Endothelial cell of umbilical vein (primary cell): Measurements from ENCODE around the gene COG5. TPM values are rescaled to one million over a fixed set of nuclear protein-coding genes. Genes with fewer than 3 reads are reported as not detected.

Source experiments
- BruUV-seq: library from RNA; stranded (reverse); fragments of 400-500 nt; replicated peaks from 2 replicates; lab custom pipeline; 2021; lab: Mats Ljungman, UMichigan
- CTCF ChIA-PET: fragments of 300-600, 350-600 bp; sonication (Branson Sonifier 250); formaldehyde crosslinking; loops from one replicate; lab custom pipeline; 2021; ENCODE audit warnings: antibody characterized with exemption, inconsistent platforms; lab: Charles Lee
- POLR2A ChIA-PET: fragments of 300-600, 350-600 bp; sonication (Branson Sonifier 250); formaldehyde crosslinking; loops from one replicate; lab custom pipeline; 2021; ENCODE audit warnings: antibody characterized with exemption, inconsistent platforms; lab: Charles Lee
- DNase-seq: peaks from one replicate; pipeline ENCODE4 v3.0.0-alpha.2; 2011; ENCODE audit warnings: low read depth, low spot score
- FAIRE-seq: peaks from 2 replicates; lab custom pipeline; 2011; peaks lifted over from hg19 to GRCh38; lab: Jason Lieb, UNC
- H2AFZ ChIP-seq: 2 replicates; pipeline ENCODE4 v1.6.0; 2012; ENCODE audit warnings: low read depth, low read length, control low read depth, inconsistent platforms
- H3K27ac ChIP-seq: 2 replicates; pipeline ENCODE4 v1.5.1; 2011; ENCODE audit warnings: low read depth, mild to moderate bottlenecking, control low read depth, low read length, moderate library complexity; ENCODE audit not compliant: insufficient read depth
- H3K27me3 ChIP-seq, 2 experiments: 2 replicates each; pipeline versions ENCODE4 v1.6.0 to v1.6.1; 2011; ENCODE audit warnings: low read length in 2 of 2, mixed read lengths in 1 of 2; ENCODE audit not compliant: control insufficient read depth in 2 of 2, insufficient read depth in 2 of 2
- H3K36me3 ChIP-seq, 2 experiments: 2 replicates in 1 of 2; 3 replicates in 1 of 2; pipeline ENCODE4 v1.5.1; 2011; ENCODE audit warnings: low read length in 2 of 2, mild to moderate bottlenecking in 1 of 2, moderate library complexity in 1 of 2; ENCODE audit not compliant: control insufficient read depth in 2 of 2, insufficient read depth in 2 of 2; ENCODE audit errors: extremely low read depth in 1 of 2
- H3K4me1 ChIP-seq: 3 replicates; pipeline ENCODE4 v1.5.1; 2011; ENCODE audit warnings: mild to moderate bottlenecking, low read length; ENCODE audit not compliant: control insufficient read depth, insufficient read depth; ENCODE audit errors: extremely low read depth
- H3K4me2 ChIP-seq: 2 replicates; pipeline ENCODE4 v1.6.1; 2011; ENCODE audit warnings: low read length, control low read depth, mixed read lengths; ENCODE audit not compliant: insufficient read depth
- H3K4me3 ChIP-seq, 3 experiments: fragments of 200-600 bp in 1 of 3; sonication (generic), shearing (Covaris generic) in 1 of 3; replicated peaks in 1 of 3; 2 replicates each; pipeline ENCODE4 v1.5.1; 2011 to 2016; ENCODE audit warnings: control low read depth in 3 of 3, low read length in 3 of 3, mild to moderate bottlenecking in 2 of 3, inconsistent platforms in 1 of 3, low read depth in 1 of 3, moderate library complexity in 1 of 3; ENCODE audit not compliant: insufficient read depth in 1 of 3
- H3K79me2 ChIP-seq: 2 replicates; pipeline ENCODE4 v1.6.0; 2012; ENCODE audit warnings: low read length, inconsistent platforms; ENCODE audit not compliant: control insufficient read depth, insufficient read depth
- H3K9ac ChIP-seq: replicated peaks from 2 replicates; pipeline ENCODE3; 2011; ENCODE audit warnings: low read length, control low read depth; ENCODE audit not compliant: insufficient read depth; ENCODE audit errors: extremely low read depth
- H3K9me1 ChIP-seq: replicated peaks from 3 replicates; pipeline ENCODE4 v1.6.0; 2011; ENCODE audit warnings: mild to moderate bottlenecking, low read length; ENCODE audit not compliant: control insufficient read depth, insufficient read depth; ENCODE audit errors: extremely low read depth
- H3K9me3 ChIP-seq: replicated peaks from 2 replicates; pipeline ENCODE4 v1.5.1; 2012; ENCODE audit warnings: low read length, inconsistent platforms; ENCODE audit not compliant: control insufficient read depth, insufficient read depth
- H4K20me1 ChIP-seq: replicated peaks from 2 replicates; pipeline ENCODE3; 2011; ENCODE audit warnings: mild to moderate bottlenecking, low read length; ENCODE audit not compliant: control insufficient read depth, insufficient read depth; ENCODE audit errors: extremely low read depth
- EZH2 ChIP-seq: IDR thresholded peaks from 2 replicates; pipeline ENCODE4 v1.6.1; 2012; ENCODE audit warnings: borderline replicate concordance, low read depth, mild to moderate bottlenecking, moderate library complexity, low read length, inconsistent platforms; ENCODE audit not compliant: severe bottlenecking
- FOS ChIP-seq: IDR thresholded peaks from 2 replicates; pipeline ENCODE4 v1.6.1; 2011; ENCODE audit warnings: mild to moderate bottlenecking, low read length, moderate library complexity, borderline replicate concordance; ENCODE audit not compliant: insufficient read depth
- GATA2 ChIP-seq: IDR thresholded peaks from 2 replicates; pipeline ENCODE4 v1.7.0; 2011; ENCODE audit warnings: low read depth, mild to moderate bottlenecking, moderate library complexity, mixed read lengths, low read length; ENCODE audit not compliant: insufficient read length, insufficient read depth
- JUN ChIP-seq: IDR thresholded peaks from 2 replicates; pipeline ENCODE4 v1.6.1; 2011; ENCODE audit warnings: borderline replicate concordance, low read depth; ENCODE audit not compliant: insufficient read length, insufficient read depth
- MYC ChIP-seq: IDR thresholded peaks from one replicate; pipeline ENCODE4 v1.6.1; 2011; ENCODE audit warnings: mild to moderate bottlenecking, low read depth, low read length
- POLR2A ChIP-seq: IDR thresholded peaks from 2 replicates; pipeline ENCODE4 v1.6.1; 2012; ENCODE audit warnings: low read depth, mild to moderate bottlenecking, control low read depth, low read length
- POLR2AphosphoS5 ChIP-seq: IDR thresholded peaks from 2 replicates; pipeline ENCODE4 v1.6.1; 2012; ENCODE audit warnings: low read depth, mild to moderate bottlenecking, control low read depth, low read length, moderate library complexity; ENCODE audit not compliant: insufficient read depth
- dilution Hi-C: fragments of 300-500 bp; cut with MboI; formaldehyde crosslinking; loops from one replicate; pipeline ENCODE4 v1.15.0; 2019; ENCODE audit warnings: low sequenced_read_pairs; ENCODE audit not compliant: extremely low pct_ligation_motif_present
- intact Hi-C: fragments of 100-400 bp; cut with micrococcal nuclease; formaldehyde crosslinking; loops from one replicate; pipeline ENCODE4 v1.10.0; 2022
- polyA plus RNA-seq, 4 experiments: library from polyadenylated mRNA; depleted of rRNA in 3 of 4; stranded (reverse) in 3 of 4; unstranded in 1 of 4; fragments of >200 nt; gene quantifications; 2 replicates each; pipeline versions ENCODE4 v1.2.1 to v1.2.3, GENCODE V29; 2011 to 2012; ENCODE audit warnings: missing spikeins in 1 of 4
- total RNA-seq: library from RNA; stranded (reverse); gene quantifications from 2 replicates; pipeline ENCODE4 v1.2.3, GENCODE V29; 2021
- TF ChIP-seq, protein P1 (sequence below): IDR thresholded peaks from 2 replicates; pipeline ENCODE4 v1.6.1; 2011; ENCODE audit not compliant: insufficient read depth, insufficient read length
- TF ChIP-seq, protein P2 (sequence below), 2 donors: IDR thresholded peaks; 1 replicate in 1 of 2; 2 replicates in 1 of 2; pipeline ENCODE4 v1.5.1; 2011; ENCODE audit warnings: low read length in 2 of 2, mild to moderate bottlenecking in 2 of 2, moderate library complexity in 2 of 2, control low read depth in 1 of 2, inconsistent platforms in 1 of 2, low read depth in 1 of 2; ENCODE audit not compliant: insufficient read depth in 1 of 2; ENCODE audit errors: extremely low read depth in 1 of 2

COG5 gene
- total and polyA plus RNA-seq, 2 donors (not counting 3 experiments of a cell fraction or from before 2014, with no cell fraction given): 18.8 to 45.3 TPM

DNA sequence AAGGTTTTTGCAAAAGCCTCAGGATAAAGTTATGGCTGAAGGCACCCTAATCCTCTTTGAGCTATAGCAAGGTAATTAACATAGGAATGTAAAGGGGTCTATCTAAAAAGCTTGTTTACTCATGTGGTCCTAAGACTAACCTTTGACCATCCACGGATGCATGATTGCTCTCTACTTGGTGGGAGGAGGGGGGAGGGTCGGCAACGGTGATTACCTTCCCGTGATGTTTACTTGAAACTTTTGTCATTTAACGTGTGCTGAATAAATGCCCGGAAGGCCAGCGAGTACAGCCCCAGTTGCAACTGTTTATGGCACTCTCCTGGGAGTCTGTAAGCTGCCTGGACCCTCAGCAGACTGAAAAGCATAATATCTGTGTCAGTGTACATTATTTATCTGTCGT lies 172.8 kb downstream of the COG5 start:
- FAIRE-seq (no peak), DNase-seq (no peak)
- Histone ChIP-seq H3K36me3 (no peaks in the 10 kb centered on the region), H3K9me3 (no peaks in the 10 kb centered on the region), H3K27me3 (no peaks in the 10 kb centered on the region), H2AFZ (no peak overlapping the region), H3K4me1 (peaks cover 10% of the 10 kb centered on the region), H4K20me1 (no peaks in the 10 kb centered on the region), H3K4me3 (no peak overlapping the region), H3K9me1 (no peaks in the 10 kb centered on the region), H3K79me2 (no peaks in the 10 kb centered on the region), H3K4me2 (no peak overlapping the region), H3K27ac (no peak overlapping the region), H3K9ac (no peak overlapping the region)
- CTCF ChIA-PET: no interaction called here
- TF ChIP-seq JUN (no peak), FOS (no peak), EZH2 (no peak)
- POLR2A ChIA-PET: no interaction called here
- intact Hi-C loops (no loop called here), dilution Hi-C loops (no loop called here)
- no TSS peak for BruUV-seq

DNA sequence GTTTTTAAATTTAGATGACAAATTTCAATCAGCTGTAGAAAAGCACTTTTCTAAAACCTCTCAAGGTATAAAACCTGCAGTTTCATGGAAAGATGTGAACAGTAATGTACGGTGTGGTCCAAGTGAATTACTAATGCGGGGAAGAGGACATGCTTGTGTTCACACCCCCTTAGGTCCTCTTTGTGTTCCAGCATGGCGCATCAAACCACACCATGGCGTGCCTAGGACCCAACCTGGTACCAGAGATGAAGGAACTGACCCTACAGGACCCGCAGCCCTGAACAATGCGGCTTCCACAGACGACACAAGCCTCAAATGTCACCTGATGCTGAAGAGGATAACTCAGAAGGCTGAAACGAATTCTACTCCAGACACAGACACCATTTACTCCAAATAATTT lies 175.1 kb downstream of the COG5 start:
- CTCF ChIA-PET: no interaction called here

More for the DNA sequence above, 175.1 kb downstream of the COG5 start:
- dilution Hi-C loops: no loop called here
- no peak overlapping the region for H2AFZ ChIP-seq
- POLR2A ChIA-PET: no interaction called here
- no peaks in the 10 kb centered on the region for H3K9me1 ChIP-seq
- BruUV-seq: no TSS peak
- intact Hi-C loops: no loop called here
- H3K4me1 ChIP-seq: peaks cover 10% of the 10 kb centered on the region
- H3K27ac ChIP-seq: no peak overlapping the region
- TF ChIP-seq, protein P1, sequence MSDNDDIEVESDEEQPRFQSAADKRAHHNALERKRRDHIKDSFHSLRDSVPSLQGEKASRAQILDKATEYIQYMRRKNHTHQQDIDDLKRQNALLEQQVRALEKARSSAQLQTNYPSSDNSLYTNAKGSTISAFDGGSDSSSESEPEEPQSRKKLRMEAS: no peak
- TF ChIP-seq JUN (no peak), POLR2A (no peak), GATA2 (no peak), FOS (no peak), EZH2 (no peak), MYC (no peak), POLR2AphosphoS5 (no peak)
- TF ChIP-seq, protein P2, sequence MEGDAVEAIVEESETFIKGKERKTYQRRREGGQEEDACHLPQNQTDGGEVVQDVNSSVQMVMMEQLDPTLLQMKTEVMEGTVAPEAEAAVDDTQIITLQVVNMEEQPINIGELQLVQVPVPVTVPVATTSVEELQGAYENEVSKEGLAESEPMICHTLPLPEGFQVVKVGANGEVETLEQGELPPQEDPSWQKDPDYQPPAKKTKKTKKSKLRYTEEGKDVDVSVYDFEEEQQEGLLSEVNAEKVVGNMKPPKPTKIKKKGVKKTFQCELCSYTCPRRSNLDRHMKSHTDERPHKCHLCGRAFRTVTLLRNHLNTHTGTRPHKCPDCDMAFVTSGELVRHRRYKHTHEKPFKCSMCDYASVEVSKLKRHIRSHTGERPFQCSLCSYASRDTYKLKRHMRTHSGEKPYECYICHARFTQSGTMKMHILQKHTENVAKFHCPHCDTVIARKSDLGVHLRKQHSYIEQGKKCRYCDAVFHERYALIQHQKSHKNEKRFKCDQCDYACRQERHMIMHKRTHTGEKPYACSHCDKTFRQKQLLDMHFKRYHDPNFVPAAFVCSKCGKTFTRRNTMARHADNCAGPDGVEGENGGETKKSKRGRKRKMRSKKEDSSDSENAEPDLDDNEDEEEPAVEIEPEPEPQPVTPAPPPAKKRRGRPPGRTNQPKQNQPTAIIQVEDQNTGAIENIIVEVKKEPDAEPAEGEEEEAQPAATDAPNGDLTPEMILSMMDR (IDR thresholded peaks at IDR 0.05; ENCODE audit: extremely low read depth in 1 of 2, insufficient read depth in 1 of 2, low read depth in 1 of 2, low read length in 2 of 2): no peak
- no peak overlapping the region for H3K9ac ChIP-seq
- DNase-seq (no peak), FAIRE-seq (no peak)
- no peak overlapping the region for H3K4me2 ChIP-seq
- H3K27me3 ChIP-seq: no peaks in the 10 kb centered on the region
- H4K20me1 ChIP-seq: no peaks in the 10 kb centered on the region
- no peaks in the 10 kb centered on the region for H3K9me3 ChIP-seq
- no peak overlapping the region for H3K4me3 ChIP-seq
- no peaks in the 10 kb centered on the region for H3K36me3 ChIP-seq
- H3K79me2 ChIP-seq: no peaks in the 10 kb centered on the region
